AG10803 (cell line): ENCODE results near the gene GNGT1.

Experiments
- DNase-seq: peaks from one replicate; pipeline ENCODE4 v3.0.0; 2010; ENCODE audit warnings: low read depth
- H3K4me3 ChIP-seq: 2 replicates; pipeline ENCODE4 v1.5.1; 2011; ENCODE audit warnings: mild to moderate bottlenecking, low read length, control low read depth
- TF ChIP-seq, protein P1 (sequence below): conservative IDR thresholded peaks from 2 replicates; pipeline ENCODE4 v1.5.1; 2011; ENCODE audit warnings: mild to moderate bottlenecking, low read length, control low read depth, inconsistent platforms

Gene GNGT1

DNA sequence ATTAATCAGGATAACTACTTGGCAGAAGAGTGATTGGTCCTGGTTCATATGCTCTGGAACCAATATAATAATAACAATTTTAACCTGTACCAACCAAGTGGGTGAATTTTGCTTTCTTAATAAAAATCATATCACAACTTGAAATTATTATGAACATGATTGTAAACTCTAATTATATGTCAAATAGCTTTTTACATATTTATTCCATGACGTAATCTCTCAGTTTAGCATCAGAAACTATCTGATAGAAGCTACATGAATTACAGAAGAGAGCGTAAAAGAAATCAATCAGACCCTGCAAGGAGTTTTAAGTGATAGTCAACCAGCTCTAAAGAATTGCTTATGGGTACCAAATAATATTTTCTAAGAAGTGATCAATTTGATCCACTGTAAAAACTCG, 25.3 kb downstream of the GNGT1 start:
- TF ChIP-seq, protein P1, sequence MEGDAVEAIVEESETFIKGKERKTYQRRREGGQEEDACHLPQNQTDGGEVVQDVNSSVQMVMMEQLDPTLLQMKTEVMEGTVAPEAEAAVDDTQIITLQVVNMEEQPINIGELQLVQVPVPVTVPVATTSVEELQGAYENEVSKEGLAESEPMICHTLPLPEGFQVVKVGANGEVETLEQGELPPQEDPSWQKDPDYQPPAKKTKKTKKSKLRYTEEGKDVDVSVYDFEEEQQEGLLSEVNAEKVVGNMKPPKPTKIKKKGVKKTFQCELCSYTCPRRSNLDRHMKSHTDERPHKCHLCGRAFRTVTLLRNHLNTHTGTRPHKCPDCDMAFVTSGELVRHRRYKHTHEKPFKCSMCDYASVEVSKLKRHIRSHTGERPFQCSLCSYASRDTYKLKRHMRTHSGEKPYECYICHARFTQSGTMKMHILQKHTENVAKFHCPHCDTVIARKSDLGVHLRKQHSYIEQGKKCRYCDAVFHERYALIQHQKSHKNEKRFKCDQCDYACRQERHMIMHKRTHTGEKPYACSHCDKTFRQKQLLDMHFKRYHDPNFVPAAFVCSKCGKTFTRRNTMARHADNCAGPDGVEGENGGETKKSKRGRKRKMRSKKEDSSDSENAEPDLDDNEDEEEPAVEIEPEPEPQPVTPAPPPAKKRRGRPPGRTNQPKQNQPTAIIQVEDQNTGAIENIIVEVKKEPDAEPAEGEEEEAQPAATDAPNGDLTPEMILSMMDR: no peak
- no peak for DNase-seq
- no peak overlapping the region for H3K4me3 ChIP-seq

DNA sequence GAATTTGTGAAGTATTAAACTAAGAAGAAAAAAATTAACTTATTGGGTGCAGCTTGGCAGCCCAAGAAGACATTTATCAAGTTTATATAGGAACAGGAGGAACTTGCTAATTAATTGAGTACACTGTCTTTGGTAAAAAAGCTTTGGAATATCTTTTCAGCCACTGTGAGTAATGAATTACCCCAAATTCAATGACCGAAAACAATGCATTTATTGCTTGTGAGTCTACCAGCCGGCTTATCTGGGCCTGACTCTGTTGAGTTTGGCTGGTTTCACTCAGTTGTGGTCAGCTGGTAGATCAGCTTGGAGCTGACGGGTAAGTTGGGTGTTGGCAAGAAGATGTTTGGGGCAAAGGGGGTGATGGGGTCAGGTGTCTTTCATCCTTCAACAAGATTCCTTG, 26.8 kb downstream of the GNGT1 start:
- DNase-seq: no peak
- TF ChIP-seq, protein P1: no peak
- H3K4me3 ChIP-seq: no peak overlapping the region

DNA sequence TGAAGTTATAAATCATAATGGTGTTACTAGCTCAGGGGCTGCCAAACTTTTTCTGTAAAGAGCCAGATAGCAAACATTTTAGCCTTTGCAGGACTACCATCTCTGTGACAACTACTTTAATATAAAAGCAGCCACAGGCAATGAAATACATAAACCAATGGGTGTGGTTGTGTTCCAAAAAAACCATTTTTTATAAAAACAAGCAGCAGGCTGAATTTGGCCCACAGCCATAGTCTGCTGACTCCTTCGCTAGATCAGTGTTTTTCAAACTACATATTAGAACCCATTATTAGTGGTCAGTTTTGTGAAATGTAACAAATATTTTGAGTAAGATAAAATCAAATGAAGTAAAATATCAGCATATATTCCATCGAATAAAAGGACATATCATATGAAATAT, 28.7 kb downstream of the GNGT1 start:
- TF ChIP-seq, protein P1: no peak
- H3K4me3 ChIP-seq: no peak overlapping the region
- DNase-seq: no peak

DNA sequence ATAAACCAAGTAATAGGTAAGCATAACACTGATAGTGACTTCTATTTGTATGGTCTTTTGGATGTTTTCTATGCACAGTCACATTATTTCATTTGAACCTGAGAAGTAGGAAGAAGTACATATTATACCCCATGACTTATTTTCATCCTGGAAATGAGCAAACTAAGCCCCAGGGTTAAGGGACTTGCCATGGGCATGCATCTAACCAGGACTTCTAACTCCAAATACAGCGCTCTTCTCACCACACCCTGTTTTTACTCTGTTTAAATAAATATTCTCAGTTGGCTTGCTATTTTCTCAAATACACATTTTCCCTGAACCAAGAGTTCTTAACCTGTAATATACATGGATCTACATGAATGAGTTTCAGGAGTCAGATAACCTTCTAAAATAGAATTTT, 31.5 kb downstream of the GNGT1 start:
- TF ChIP-seq, protein P1: no peak
- H3K4me3 ChIP-seq: no peak overlapping the region
- no peak for DNase-seq

DNA sequence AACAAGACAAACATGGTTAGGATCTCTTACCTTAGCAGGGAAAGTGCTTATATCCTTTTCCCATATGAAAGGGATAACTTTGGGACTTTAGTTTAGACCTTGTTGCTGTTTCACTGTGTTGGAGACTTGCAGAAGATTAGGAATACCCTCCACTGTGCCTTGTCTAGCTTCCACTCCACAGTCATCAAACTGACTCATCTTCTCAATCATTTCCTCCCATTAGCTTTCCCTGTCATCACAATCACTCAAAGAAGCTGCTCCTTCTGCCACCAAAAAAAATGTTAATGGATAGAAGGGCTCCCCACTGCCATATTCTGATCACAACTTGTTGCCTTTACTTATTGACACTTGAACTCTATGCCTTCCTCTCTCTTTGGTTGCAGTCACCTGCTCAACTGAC, 31.9 kb downstream of the GNGT1 start:
- no peak for DNase-seq
- TF ChIP-seq, protein P1: no peak
- H3K4me3 ChIP-seq: no peak overlapping the region

DNA sequence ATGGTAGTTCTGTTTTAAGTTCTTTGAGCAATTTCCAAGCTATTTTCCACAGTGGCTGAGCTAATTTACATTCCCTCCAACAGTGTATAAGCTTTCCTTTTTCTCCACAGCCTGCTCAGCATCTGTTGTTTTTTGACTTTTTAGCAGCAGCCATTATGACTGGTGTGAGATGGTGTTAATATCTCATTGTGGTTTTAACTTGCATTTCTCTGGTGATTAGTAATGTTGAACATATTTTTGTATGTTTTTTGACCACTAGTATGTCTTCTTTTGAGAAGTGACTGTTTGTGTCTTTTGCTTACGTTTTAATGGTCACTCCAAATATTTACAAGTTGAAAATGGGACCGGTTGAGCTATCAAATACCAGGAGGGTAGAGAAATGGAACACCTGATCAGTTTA, 35.6 kb downstream of the GNGT1 start:
- DNase-seq: peak; percentile 80
- H3K4me3 ChIP-seq: no peak overlapping the region
- TF ChIP-seq, protein P1: no peak

DNA sequence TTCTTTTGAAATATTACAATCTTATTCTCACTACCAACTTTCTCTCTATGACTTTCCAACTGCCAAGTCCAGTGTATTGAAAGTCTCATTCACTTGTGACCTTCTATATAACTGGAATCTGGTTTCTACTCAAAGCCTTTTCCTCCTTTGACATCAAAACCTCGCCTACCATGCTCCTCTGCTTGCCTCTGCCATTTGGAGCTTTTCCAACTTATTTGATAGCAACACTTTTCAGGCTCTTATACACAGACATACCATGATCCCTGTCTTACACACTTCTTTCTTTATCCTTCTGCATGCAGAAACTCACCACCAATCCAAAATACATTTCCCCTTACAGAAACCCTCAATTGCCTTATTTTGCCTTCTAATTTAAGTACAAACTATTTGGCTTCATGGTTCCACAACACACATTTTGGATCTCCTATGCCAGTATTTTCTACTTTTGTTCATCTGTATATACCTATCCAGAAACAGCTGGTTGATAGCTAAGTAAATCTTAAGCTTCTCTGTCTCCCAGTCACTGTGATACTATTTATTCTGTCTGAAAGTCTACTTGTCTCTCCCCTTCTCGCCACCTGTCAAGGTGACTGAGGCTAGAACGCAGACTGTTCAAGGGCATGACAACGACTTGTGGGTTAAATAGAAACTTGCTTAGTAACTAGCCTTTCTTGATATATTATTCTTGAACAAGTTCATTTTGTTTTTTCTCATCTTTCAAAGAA, 37.6 kb downstream of the GNGT1 start:
- TF ChIP-seq, protein P1: no peak
- no peak overlapping the region for H3K4me3 ChIP-seq
- no peak for DNase-seq
